Activated T-cell treated with anti-CD3 and anti-CD28 coated beads for 1 hour (primary cell): Measurements from ENCODE around the gene ATIC.
"Not testable (repeated sequence)": the region's sequence is repeated elsewhere in the genome, so short reads cannot be mapped to it uniquely, and the experiment has no call there.

Source experiments
- DNase-seq: peaks from one replicate; pipeline ENCODE4 v3.0.0-alpha.2; 2020; ENCODE audit warnings: low read depth

Gene ATIC

DNA sequence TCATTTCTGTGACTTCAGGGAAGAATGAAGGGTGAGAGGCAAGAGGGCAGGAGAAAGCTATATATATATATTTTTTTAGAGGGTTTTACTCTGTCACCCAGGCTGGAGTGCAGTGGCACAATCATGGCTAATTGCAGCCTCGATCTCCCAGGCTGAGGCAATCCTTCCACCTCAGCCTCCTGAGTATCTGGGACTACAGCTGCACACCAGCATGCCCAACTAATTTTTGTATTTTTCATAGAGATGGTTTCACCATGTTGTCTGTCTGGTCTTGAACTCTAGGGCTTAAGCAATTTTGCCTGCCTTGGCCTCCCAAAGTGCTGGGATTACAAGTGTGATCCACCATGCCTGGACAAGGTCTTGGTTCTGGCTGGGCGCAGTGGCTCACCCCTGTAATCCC lies 3.4 kb downstream of the ATIC start:
- DNase-seq = no peak

DNA sequence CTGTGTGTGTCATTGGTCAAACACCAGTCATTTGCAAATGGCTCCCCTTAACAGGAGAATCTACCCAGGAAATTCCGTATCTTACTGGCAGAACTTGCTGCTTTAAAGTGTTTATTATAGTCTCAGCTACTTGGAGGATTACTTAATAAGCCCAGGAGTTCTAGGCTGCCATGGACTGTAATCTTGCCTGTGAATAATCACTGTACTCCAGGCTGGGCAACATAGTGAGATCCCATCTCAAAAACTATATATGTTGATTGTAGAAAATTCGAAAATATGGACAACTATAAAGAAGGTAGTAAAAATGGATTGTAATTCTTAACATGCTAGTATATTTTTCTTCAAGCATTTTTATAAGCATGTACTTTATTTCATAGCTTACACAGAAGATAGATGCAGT lies 4.5 kb downstream of the ATIC start:
- no peak for DNase-seq

DNA sequence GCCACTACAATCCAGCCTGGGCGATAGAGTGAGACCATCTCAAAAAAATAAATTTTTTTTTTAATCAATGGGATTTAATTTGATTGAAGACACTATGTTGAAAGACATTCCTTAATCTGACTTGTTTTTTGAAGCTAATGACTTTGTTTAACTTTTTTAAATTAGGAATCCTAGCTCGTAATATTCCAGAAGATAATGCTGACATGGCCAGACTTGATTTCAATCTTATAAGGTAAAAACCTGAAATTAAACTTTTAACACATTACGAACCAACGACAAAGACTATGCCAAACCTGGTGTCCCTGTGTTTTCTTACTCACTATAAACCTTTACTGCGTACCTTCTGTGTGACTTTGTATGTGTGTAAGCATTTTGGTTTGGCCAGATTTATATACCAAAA lies 7.6 kb downstream of the ATIC start:
- no peak for DNase-seq

- no peak for DNase-seq
Measured at GRCh38 chr2:215320102-215320501, 8.2 kb downstream of the ATIC start.

GRCh38 chr2:215320679-215321078 lies 8.8 kb downstream of the ATIC start:
- no peak for DNase-seq

DNA sequence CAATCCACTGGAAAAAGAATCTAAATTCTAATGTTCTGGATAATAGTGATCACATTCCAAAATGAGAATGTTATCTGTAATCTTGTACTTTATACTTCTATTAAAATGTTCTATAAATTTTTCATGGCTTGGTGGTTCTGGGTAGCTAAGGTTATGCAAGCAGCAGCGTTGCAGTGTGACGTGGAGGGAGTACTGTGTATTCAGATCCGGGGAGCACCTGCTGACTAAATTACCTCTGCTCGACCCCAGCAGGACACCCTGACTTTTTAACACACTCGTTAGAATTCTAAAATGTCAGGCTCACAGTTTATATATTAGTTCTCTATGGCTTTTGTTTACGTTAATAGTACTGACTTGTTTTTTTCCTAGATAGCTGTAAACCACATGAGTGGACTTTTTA lies 13.0 kb downstream of the ATIC start:
- DNase-seq = no peak

GRCh38 chr2:215328066-215328465 lies 16.2 kb downstream of the ATIC start:
- DNase-seq = no peak

GRCh38 chr2:215332872-215333595 lies 21.2 kb downstream of the ATIC start:
- DNase-seq = no peak

DNA sequence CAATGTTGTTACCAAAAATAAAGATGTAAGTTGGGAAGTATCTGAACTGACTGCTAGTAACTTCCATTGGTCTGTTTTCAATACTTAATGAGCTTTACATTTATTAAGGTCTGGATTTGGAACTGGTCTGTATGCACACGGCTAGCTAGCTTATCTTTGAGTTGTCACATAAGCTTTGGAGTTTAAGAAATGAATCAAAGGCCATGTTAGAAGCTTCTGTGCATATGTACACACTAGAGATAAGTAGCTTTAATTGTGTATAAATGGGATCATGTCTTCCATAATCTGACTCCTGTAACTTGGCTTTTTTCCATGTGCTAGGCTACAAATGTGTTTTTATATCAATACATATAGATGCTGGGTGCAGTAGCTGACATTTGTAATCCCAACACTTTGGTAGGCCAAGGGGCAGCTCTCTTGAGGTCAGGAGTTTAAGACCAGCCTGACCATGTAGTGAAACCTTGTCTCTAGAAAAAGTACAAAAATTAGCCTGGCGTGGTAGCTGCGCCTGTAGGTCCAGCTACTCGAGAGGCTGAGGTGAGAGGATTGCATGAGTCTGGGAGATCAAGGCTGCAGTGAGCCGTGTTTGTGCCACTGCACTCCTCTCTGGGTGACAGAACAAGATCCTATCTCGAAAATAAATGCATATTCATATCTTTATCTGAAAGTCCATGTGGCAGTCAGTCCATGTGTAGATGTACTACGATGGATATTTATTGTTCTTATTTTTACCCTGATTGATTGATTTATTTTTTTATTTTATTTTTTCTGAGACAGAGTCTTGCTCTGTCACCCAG lies 27.2 kb downstream of the ATIC start:
- DNase-seq = no peak

GRCh38 chr2:215347878-215348277 lies 36.0 kb downstream of the ATIC start:
- DNase-seq = no peak

DNA sequence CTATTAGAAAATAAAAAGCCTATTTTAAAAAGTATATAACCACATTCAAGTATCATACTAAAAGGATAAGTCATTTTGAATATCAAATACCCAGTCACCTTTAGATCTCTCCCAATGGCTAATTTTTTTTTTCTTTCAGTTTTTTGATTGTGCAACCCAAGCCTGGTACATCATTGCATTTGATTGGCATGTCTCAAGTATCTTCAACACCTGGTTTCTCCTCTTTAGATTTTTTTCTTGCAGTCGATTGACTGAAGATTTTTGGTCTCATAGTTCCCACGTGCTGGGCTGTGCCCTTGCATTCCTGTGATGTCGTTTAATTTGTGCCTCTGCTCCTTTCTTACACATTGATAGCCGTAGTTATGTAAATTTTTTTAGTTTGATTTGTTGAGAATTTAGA lies 40.7 kb downstream of the ATIC start:
- DNase-seq = no peak

GRCh38 chr2:215354771-215355695 lies 43.2 kb downstream of the ATIC start:
- no peak for DNase-seq

DNA sequence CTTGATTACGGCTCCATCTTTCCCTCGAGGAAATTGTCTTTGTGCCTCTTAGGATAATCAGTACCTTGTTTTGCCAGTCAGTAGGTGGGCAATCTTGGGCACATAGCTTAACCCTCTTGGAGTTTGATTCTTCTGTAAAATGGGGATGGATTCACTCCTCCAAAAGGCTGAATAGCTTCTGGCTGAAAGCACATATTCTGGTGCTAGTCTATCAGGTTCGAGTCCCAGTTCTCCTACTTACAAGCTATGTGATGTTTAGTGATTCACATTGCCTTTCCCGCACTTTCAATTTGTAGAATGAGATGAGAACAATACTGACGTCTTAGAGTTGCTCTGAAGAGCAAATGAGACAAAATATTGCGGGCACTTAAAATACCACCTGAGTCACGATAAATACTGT lies 43.9 kb downstream of the ATIC start:
- no peak for DNase-seq

DNA sequence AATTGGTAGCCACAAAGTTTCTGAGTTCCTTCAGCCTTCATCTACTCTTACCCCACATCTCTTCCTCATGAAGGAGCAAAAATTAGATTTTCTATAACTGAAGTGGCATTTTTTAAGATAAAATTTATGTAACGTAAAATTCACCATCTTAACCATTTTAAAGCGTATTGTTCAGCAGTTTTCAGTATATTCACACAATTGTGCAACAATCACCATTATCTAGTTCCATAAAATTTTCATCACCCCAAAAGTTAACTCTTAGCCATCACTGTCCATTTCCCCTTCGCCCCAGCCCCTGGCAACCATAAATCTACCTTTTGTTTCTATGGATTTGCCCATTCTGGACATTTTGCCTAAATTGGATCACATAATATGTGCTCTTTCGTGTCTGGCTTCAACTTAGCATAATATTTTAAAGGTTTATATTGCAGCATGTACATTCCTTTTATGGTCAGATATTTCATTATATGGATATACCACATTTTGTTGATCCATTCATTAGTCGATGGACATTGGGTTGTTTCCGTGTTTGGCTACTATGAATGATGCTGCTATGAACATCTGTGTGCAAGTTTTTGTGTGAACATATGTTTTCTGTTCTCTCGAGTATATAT lies 44.6 kb downstream of the ATIC start:
- DNase-seq = no peak

DNA sequence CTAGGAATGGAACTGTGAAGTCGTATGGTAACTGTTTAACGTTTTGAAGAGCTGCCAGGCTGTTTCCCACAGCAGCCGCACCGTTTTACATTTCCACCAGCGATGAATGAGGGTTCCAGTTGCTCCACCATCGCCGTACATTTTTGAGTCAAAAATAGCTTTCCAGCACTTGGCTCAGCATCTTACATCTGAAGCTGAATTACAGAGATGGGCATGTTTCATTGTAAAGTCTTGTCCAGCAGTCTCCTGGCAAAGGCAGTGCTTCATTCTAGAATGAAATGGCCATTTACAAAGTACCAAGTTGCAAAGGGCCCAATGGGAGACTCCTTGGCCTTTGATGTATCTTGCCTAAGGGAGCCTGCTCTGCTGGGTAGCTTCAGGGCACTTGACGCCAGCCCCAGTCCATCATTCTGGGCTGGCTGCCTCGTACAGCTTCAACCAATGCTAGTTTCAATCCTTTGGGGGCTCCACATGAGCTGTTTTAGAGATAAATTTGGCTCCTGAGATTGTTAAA lies 45.1 kb downstream of the ATIC start:
- DNase-seq = no peak

GRCh38 chr2:215357660-215358059 lies 45.8 kb downstream of the ATIC start:
- no peak for DNase-seq

- DNase-seq = no peak
Measured at GRCh38 chr2:215358312-215358845, 46.5 kb downstream of the ATIC start.

- no peak for DNase-seq
Measured at GRCh38 chr2:215358891-215359575, 47.2 kb downstream of the ATIC start.

GRCh38 chr2:215359576-215359922 lies 47.7 kb downstream of the ATIC start:
- DNase-seq = no peak

- DNase-seq = not testable (repeated sequence)
Measured at GRCh38 chr2:215360059-215360458, 48.2 kb downstream of the ATIC start.

- no peak for DNase-seq
Measured at GRCh38 chr2:215360596-215360995, 48.7 kb downstream of the ATIC start.
